ENCODE results near the gene MAP6. TPM values are rescaled to one million over a fixed set of nuclear protein-coding genes. Genes with fewer than 3 reads are reported as not detected.

Gene MAP6
- total RNA-seq, 2 donors from 2014 or later: 5.6 to 5.9 TPM

DNA sequence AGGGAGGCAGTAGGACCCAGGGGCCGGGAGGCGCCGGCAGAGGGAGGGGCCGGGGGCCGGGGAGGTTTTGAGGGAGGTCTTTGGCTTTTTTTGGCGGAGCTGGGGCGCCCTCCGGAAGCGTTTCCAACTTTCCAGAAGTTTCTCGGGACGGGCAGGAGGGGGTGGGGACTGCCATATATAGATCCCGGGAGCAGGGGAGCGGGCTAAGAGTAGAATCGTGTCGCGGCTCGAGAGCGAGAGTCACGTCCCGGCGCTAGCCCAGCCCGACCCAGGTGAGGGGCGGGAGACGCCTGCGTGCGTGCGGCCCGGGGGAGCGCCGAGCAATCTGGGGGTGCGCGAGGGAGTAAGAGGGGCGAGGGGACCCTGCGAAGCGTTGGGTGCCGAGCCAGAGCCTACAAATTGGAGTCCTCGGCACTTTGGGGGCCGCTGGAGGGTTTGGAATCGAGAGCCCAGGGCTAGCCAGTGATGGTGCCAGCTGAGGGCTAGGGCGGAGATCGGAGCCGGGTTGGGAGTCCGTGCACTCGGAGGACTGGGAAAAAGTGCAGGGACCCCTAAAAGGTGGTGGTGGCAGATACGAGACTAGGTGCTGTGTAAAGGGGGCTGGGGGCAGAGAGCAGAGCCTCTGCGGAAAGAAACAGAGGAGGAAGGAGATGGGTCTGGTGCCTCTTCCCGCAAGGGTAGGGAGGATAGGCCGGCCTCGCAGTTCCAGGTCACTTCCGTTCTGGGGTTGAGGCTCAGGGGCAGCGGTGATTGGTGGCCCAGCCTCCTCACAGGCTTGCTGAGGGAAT, 106.6 kb downstream of the MAP6 start, which contains the start of gene SERPINH1:
SERPINH1 (plus strand) TSS at position 206 of the 788 bp plus-strand sequence. CDS start 4,097 bp downstream, outside the sequence.
- ATAC-seq (peak; percentile 76 to 79), DNase-seq (peak; percentile 91)
- intact Hi-C loops (cut with DNase I): loop anchor here in 1 of 2 donors (1.0 kb wide), 1 partner anchor 21 kb away; no protein-coding TSS in a partner anchor

- intact Hi-C loops (cut with DNase I): loop anchor here in 1 of 2 donors (1.0 kb wide), 1 partner anchor 22 kb away; no protein-coding TSS in a partner anchor
- ATAC-seq (no peak), DNase-seq (no peak)
Measured at GRCh38 chr11:75561426-75562047, 107.3 kb downstream of the MAP6 start.

- DNase-seq: no peak
- intact Hi-C loops (cut with DNase I): no loop called here
- no peak for ATAC-seq
Measured at GRCh38 chr11:75560644-75561043, 108.2 kb downstream of the MAP6 start.

GRCh38 chr11:75558939-75559843, 109.6 kb downstream of the MAP6 start:
- intact Hi-C loops (cut with DNase I): no loop called here
- DNase-seq (peak; percentile 74), ATAC-seq (peak; percentile 8 to 10)

GRCh38 chr11:75557666-75558494, 111.0 kb downstream of the MAP6 start:
- peak; percentile 70 for DNase-seq
- ATAC-seq: peak; percentile 8 to 49
- intact Hi-C loops (cut with DNase I): no loop called here

DNA sequence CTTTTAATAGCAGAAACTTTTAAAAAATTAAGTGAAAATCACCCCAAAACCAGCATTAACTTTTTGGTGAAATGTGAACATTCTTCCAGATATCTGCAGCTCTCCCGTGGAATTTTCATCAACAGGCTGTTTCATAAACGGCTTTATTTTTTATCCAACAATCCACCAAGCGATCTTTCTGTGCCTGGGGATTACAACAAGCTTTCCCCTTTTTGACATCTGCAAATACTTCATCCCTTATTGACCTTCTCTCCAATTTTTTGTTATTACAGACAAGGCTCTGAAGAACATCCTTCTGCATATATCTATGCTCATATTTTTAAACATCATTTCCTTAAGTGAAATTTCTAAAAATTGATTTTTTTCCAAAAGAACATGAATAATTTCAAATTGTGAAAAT, 112.6 kb downstream of the MAP6 start:
- no peak for ATAC-seq
- DNase-seq: no peak
- intact Hi-C loops (cut with DNase I): no loop called here

DNA sequence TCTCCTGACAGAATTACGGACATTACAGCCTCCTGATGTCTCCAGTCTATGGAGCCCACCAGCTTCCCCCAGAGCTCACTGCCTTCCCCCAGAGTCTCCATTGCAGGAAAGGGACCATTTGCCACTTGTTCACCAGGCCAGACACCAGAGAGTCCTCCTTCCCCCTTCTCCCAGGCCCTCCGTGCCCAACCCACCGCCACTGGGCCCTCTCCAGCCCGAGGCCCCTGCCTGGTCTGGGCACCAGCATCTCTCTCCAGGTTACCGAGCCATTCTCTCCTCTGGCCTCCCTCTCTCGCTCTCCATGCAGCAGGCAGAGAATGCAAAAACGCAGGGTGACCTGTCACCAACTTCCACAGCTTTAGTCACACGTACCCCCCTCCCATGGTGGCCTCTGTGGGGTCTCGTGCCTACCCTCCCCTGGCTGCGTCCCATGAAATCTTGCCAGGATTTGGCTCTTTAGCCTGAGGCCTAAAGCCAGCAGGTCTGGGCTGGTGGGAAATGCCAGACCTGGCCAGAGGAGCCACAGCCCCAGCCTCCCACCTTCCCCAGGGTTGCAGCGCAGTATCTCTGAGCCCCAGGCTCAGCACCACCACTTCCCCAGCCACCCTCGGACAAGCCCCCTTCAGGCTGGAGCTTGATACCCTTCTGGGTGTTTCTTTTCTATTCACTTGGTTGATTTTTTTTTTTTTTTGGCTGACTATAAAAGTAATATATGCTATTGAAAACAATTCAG, 113.6 kb downstream of the MAP6 start:
- intact Hi-C loops (cut with DNase I): no loop called here
- DNase-seq: no peak
- ATAC-seq: no peak

DNA sequence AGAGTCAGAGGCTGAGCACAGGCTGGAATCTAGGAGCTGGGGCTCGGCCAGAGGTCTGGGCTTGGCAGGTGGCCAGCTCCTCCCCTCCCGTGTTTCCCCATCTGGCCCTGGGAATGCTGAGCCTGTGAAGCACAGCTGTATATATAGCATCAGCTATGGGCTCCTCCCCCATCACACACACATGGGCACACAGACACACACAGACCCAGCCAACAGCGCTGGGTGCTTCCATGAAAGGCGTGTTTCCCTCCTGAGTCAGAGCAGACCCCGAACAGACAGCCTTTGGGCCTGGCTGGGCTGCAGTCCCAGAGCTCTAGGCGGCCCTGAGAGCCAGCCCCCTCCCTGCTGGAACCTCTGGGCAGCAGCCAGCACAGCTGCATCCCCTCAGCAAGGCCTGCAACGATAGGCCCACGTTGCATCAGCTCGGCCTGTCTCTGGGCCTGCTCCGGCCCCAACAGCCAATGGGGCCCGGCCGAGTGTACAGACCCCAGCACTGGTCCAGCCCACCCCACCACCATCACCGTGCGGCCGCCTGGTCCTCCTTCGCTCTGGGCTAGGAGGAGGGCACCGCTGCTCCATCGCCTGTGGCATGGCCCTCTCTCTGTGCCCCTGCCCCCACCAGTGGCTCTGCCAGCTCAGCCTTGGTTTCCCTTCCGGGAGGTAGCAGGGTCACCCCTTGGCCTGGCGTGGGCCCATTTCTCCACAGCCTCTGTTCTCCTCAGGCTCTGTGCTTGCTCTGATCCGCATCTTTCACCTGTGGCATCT, 114.4 kb downstream of the MAP6 start:
- peak; percentile 86 to 92 for ATAC-seq
- DNase-seq: peak; percentile 95
- intact Hi-C loops (cut with DNase I): no loop called here

GRCh38 chr11:75553889-75554257, 115.0 kb downstream of the MAP6 start:
- ATAC-seq (no peak), DNase-seq (no peak)
- intact Hi-C loops (cut with DNase I): no loop called here

DNA sequence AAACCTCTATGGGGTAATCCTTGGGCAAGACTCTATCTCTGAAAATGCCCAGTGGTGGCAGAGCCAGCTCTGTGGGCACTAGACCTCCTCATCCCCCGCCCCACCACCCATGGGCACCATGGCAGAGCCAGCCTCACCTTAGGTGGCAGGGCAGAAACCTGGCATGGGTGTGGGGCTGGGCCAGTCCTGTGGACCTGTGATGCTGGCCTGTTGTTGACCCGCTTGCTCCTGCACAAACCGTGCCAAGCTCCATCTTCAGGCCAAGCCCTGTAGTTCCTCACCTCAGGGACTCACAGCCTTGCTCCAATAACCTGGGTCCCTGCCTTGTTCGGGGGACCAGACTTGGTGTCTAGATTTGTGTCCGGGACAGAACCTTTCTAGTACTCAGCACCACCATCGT, 115.7 kb downstream of the MAP6 start:
- no peak for DNase-seq
- ATAC-seq: no peak
- intact Hi-C loops (cut with DNase I): no loop called here

DNA sequence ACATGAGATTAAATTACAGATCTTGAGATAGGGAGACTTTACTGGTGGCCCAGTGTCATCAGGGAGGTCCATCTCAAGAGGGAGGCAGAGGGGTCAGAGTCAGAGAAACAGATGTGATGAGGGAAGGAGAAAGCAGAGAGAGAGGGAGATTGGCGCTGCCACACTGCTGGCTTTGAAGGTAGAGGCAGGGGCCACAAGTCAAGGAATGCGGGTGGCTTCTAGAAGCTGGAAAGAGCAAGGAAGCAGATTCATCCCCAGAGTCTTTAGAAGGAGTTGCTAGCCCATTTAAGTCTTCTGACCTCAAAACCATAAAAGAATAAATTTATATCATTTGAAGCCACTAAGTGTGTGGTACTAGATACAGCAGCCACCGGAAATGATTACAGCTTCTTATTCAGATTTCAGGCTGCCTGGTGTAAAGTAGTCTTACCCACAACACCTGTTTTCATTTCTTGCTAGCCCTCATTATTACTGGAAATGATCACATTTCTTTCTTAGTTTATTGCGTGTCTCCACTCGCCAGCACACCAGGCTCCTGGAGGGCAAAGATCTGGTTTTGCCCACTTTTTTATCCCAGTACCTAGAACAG, 119.4 kb downstream of the MAP6 start:
- intact Hi-C loops (cut with DNase I): loop anchor here in 1 of 2 donors (5.0 kb wide), 1 partner anchor 318 kb away; no protein-coding TSS in a partner anchor
- DNase-seq: no peak
- no peak for ATAC-seq

DNA sequence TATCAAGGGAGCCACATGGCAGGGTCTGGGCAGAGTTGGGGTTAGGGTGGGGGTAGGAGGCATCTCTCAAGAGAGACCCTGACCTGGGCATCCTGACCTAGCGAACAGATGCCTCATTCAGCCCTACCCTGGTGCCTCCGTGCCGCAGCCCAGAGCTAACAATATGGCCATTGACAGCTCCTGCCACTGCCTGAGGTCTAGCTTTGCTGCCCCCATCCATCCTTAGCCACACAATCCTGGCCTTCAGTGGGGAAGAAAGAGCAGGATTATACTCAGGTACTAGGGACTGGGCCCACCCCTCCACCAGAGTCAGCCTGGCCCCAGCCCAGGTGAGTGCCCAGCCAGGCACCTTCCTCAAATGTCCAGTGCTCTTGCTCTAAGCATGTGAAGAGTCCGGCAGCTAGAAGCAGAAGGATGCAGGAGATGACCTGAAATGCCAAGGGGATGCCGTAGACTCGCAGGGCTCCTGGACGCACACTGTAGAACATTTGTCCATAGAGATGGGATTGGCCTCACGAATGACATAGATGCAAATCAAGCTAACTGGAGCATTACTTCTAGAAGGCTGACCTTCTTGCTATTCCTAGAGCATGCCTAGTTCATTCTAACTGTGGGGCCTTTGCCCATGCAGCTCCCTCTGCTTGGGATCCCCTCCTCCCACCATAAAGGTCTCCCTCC, 120.1 kb downstream of the MAP6 start:
- intact Hi-C loops (cut with DNase I): loop anchor here in 1 of 2 donors (5.0 kb wide), 1 partner anchor 319 kb away; no protein-coding TSS in a partner anchor
- ATAC-seq (no peak), DNase-seq (no peak)

GRCh38 chr11:75547617-75548058, 121.2 kb downstream of the MAP6 start:
- intact Hi-C loops (cut with DNase I): loop anchor here in 1 of 2 donors (2.0 to 5.0 kb wide), 2 partner anchors 27 to 320 kb away; no protein-coding TSS in a partner anchor
- ATAC-seq (peak; percentile 91 to 94), DNase-seq (peak; percentile 80)

- intact Hi-C loops (cut with DNase I): loop anchor here in 1 of 2 donors (2.0 to 5.0 kb wide), 2 partner anchors 28 to 320 kb away; no protein-coding TSS in a partner anchor
- ATAC-seq (no peak), DNase-seq (no peak)
Measured at GRCh38 chr11:75547177-75547576, 121.7 kb downstream of the MAP6 start.

- ATAC-seq (no peak), DNase-seq (no peak)
- intact Hi-C loops (cut with DNase I): no loop called here
Measured at GRCh38 chr11:75543806-75544205, 125.0 kb downstream of the MAP6 start.

- intact Hi-C loops (cut with DNase I): no loop called here
- DNase-seq (no peak), ATAC-seq (no peak)
Measured at GRCh38 chr11:75542088-75542438, 126.8 kb downstream of the MAP6 start.
